HEK293 (cell line): ENCODE data around the gene CDADC1.

Source experiments
- GLIS1 ChIP-seq: fragments of 450-650 bp; formaldehyde crosslinking; IDR thresholded peaks from 2 replicates; pipeline ENCODE4 v1.5.1; 2016; ENCODE audit warnings: missing biosample characterization, missing genetic modification characterization
- SALL2 ChIP-seq: fragments of 450-650 bp; formaldehyde crosslinking; IDR thresholded peaks from 2 replicates; pipeline ENCODE4 v1.5.0; 2017; ENCODE audit warnings: missing biosample characterization, mild to moderate bottlenecking, missing genetic modification characterization, borderline replicate concordance
- TCF7L2 ChIP-seq: IDR thresholded peaks from 2 replicates; pipeline ENCODE4 v1.6.1; 2011; ENCODE audit warnings: low read depth, mild to moderate bottlenecking, inconsistent platforms, low read length, moderate library complexity, borderline replicate concordance
- WT1 ChIP-seq: fragments of 450-650 bp; formaldehyde crosslinking; IDR thresholded peaks from 2 replicates; pipeline ENCODE4 v1.5.1; 2016; ENCODE audit warnings: missing biosample characterization, missing genetic modification characterization
- ZBTB17 ChIP-seq: fragments of 450-650 bp; formaldehyde crosslinking; IDR thresholded peaks from 2 replicates; pipeline ENCODE4 v1.5.1; 2016; ENCODE audit warnings: missing biosample characterization, missing genetic modification characterization
- ZNF274 ChIP-seq, 2 experiments: fragments of 200-500 bp in 1 of 2; fragments of 450-650 bp in 1 of 2; sonication (Bioruptor generic) in 1 of 2; formaldehyde crosslinking in 1 of 2; IDR thresholded peaks; 2 replicates each; pipeline versions ENCODE4 v1.5.1 to v1.6.1; 2014 to 2016; ENCODE audit warnings: borderline replicate concordance in 1 of 2, inconsistent platforms in 1 of 2, low read length in 1 of 2, missing biosample characterization in 1 of 2, missing genetic modification characterization in 1 of 2
- TF ChIP-seq, protein P1 (sequence below): fragments of 450-650 bp; formaldehyde crosslinking; IDR thresholded peaks from 2 replicates; pipeline ENCODE4 v1.5.1; 2016; ENCODE audit warnings: missing biosample characterization, missing genetic modification characterization
- TF ChIP-seq, protein P2 (sequence below): fragments of 450-650 bp; formaldehyde crosslinking; IDR thresholded peaks from 2 replicates; pipeline ENCODE4 v1.5.1; 2016; ENCODE audit warnings: missing biosample characterization, missing genetic modification characterization
- TF ChIP-seq, protein P3 (sequence below): fragments of 450-650 bp; formaldehyde crosslinking; IDR thresholded peaks from 2 replicates; pipeline ENCODE4 v1.5.1; 2017; ENCODE audit warnings: missing biosample characterization, mild to moderate bottlenecking, missing genetic modification characterization, moderate library complexity
- TF ChIP-seq, protein P4 (sequence below): fragments of 450-650 bp; formaldehyde crosslinking; optimal IDR thresholded peaks from 2 replicates; pipeline ENCODE3; 2016; ENCODE audit warnings: missing biosample characterization, mild to moderate bottlenecking, missing genetic modification characterization

DNA sequence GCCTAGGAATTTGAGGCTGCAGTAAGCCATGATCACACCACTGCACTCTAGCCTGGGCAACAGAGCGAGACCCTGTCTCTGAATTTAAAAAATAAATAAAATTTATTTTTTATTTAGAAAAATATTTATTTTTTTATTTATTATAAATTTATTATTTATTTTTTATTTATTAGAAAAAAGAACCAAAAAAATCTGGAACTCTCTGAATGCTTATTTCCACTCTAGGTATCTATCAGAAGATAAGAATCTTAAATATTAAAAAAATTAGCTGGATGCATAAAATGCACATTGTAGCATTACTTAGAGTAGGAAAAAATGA is 82.8 kb downstream of the CDADC1 start:
- TF ChIP-seq, protein P1, sequence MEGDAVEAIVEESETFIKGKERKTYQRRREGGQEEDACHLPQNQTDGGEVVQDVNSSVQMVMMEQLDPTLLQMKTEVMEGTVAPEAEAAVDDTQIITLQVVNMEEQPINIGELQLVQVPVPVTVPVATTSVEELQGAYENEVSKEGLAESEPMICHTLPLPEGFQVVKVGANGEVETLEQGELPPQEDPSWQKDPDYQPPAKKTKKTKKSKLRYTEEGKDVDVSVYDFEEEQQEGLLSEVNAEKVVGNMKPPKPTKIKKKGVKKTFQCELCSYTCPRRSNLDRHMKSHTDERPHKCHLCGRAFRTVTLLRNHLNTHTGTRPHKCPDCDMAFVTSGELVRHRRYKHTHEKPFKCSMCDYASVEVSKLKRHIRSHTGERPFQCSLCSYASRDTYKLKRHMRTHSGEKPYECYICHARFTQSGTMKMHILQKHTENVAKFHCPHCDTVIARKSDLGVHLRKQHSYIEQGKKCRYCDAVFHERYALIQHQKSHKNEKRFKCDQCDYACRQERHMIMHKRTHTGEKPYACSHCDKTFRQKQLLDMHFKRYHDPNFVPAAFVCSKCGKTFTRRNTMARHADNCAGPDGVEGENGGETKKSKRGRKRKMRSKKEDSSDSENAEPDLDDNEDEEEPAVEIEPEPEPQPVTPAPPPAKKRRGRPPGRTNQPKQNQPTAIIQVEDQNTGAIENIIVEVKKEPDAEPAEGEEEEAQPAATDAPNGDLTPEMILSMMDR (tag by site-specific recombination): no peak
- TF ChIP-seq WT1 (tag by site-specific recombination): no peak
- TF ChIP-seq, protein P2, sequence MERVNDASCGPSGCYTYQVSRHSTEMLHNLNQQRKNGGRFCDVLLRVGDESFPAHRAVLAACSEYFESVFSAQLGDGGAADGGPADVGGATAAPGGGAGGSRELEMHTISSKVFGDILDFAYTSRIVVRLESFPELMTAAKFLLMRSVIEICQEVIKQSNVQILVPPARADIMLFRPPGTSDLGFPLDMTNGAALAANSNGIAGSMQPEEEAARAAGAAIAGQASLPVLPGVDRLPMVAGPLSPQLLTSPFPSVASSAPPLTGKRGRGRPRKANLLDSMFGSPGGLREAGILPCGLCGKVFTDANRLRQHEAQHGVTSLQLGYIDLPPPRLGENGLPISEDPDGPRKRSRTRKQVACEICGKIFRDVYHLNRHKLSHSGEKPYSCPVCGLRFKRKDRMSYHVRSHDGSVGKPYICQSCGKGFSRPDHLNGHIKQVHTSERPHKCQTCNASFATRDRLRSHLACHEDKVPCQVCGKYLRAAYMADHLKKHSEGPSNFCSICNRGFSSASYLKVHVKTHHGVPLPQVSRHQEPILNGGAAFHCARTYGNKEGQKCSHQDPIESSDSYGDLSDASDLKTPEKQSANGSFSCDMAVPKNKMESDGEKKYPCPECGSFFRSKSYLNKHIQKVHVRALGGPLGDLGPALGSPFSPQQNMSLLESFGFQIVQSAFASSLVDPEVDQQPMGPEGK (tag by site-specific recombination): no peak
- TF ChIP-seq GLIS1 (tag by site-specific recombination): no peak
- TF ChIP-seq TCF7L2: no peak
- no peak for TF ChIP-seq ZNF274 (IDR thresholded peaks at IDR 0.05; ENCODE audit: low read length)
- no peak for TF ChIP-seq ZNF274 (tag by site-specific recombination; IDR thresholded peaks at IDR 0.05; ENCODE audit: borderline replicate concordance)
- TF ChIP-seq SALL2 (tag by site-specific recombination): no peak
- TF ChIP-seq, protein P3, sequence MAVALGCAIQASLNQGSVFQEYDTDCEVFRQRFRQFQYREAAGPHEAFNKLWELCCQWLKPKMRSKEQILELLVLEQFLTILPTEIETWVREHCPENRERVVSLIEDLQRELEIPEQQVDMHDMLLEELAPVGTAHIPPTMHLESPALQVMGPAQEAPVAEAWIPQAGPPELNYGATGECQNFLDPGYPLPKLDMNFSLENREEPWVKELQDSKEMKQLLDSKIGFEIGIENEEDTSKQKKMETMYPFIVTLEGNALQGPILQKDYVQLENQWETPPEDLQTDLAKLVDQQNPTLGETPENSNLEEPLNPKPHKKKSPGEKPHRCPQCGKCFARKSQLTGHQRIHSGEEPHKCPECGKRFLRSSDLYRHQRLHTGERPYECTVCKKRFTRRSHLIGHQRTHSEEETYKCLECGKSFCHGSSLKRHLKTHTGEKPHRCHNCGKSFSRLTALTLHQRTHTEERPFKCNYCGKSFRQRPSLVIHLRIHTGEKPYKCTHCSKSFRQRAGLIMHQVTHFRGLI: no peak
- TF ChIP-seq ZBTB17 (tag by site-specific recombination): no peak
- TF ChIP-seq, protein P4, sequence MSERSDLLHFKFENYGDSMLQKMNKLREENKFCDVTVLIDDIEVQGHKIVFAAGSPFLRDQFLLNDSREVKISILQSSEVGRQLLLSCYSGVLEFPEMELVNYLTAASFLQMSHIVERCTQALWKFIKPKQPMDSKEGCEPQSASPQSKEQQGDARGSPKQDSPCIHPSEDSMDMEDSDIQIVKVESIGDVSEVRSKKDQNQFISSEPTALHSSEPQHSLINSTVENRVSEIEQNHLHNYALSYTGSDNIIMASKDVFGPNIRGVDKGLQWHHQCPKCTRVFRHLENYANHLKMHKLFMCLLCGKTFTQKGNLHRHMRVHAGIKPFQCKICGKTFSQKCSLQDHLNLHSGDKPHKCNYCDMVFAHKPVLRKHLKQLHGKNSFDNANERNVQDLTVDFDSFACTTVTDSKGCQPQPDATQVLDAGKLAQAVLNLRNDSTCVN (tag by site-specific recombination): no peak
